ENCODE measurements around the gene SMIM13. TPM values are rescaled to one million over a fixed set of nuclear protein-coding genes. Genes with fewer than 3 reads are reported as not detected.

The SMIM13 gene
- total and polyA plus RNA-seq, 12 donors, result 3.0 to 14.6 (median 11.5) TPM

- DNase-seq, result no peak
- Histone ChIP-seq H3K27ac (no peak overlapping the region), H3K9me3 (no peaks in the 10 kb centered on the region), H3K4me1 (peaks cover 0 to 30% (median 8%) of the 10 kb centered on the region in 9 donors), H3K36me3 (peaks cover 0 to 23% (median 0%) of the 10 kb centered on the region in 9 donors), H3K27me3 (no peaks in the 10 kb centered on the region), H3K4me3 (no peak overlapping the region)
- 70 to 79% methylated on average over 5 of the region's 5 CpGs for WGBS, 2 donors
- no peak for ATAC-seq
- no peak for TF ChIP-seq CTCF (IDR thresholded peaks at IDR 0.05)
- intact Hi-C loops (cut with DNase I), result no loop called here
These were observed 39.6 kb downstream of the SMIM13 start for GRCh38 chr6:11133281-11133680.

- DNase-seq (no peak), ATAC-seq (no peak)
- no peak for TF ChIP-seq CTCF (IDR thresholded peaks at IDR 0.05)
- Histone ChIP-seq H3K36me3 (peaks cover 0 to 23% (median 0%) of the 10 kb centered on the region in 9 donors), H3K27me3 (no peaks in the 10 kb centered on the region), H3K4me1 (peaks cover 0 to 12% (median 0%) of the 10 kb centered on the region in 9 donors), H3K9me3 (no peaks in the 10 kb centered on the region), H3K27ac (no peak overlapping the region), H3K4me3 (no peak overlapping the region)
- intact Hi-C loops (cut with DNase I), result no loop called here
These were observed 43.2 kb downstream of the SMIM13 start for GRCh38 chr6:11136809-11137208.

- Histone ChIP-seq H3K36me3 (peaks cover 0 to 22% (median 0%) of the 10 kb centered on the region in 9 donors), H3K4me3 (no peak overlapping the region), H3K9me3 (no peaks in the 10 kb centered on the region), H3K27me3 (no peaks in the 10 kb centered on the region), H3K4me1 (peaks cover 0 to 13% (median 0%) of the 10 kb centered on the region in 9 donors), H3K27ac (no peak overlapping the region)
- TF ChIP-seq CTCF (IDR thresholded peaks at IDR 0.05), result no peak
- DNase-seq (no peak), ATAC-seq (no peak)
- intact Hi-C loops (cut with DNase I), result no loop called here
- WGBS, 2 donors, result 89 to 91% methylated on average over 3 of the region's 3 CpGs
These were observed 45.7 kb downstream of the SMIM13 start for GRCh38 chr6:11139051-11139960.

GRCh38 chr6:11140056-11140455 is 46.4 kb downstream of the SMIM13 start:
- intact Hi-C loops (cut with DNase I), result loop anchor here in 4 of 10 donors (5.0 to 10.0 kb wide), 4 partner anchors 92 to 437 kb away; partner anchors contain the start of gene NEDD9 (in 1 of the 4)
- Histone ChIP-seq H3K4me1 (peaks cover 0 to 17% (median 0%) of the 10 kb centered on the region in 9 donors), H3K27me3 (no peaks in the 10 kb centered on the region), H3K9me3 (no peaks in the 10 kb centered on the region), H3K4me3 (no peak overlapping the region), H3K36me3 (peaks cover 0 to 14% (median 0%) of the 10 kb centered on the region in 9 donors), H3K27ac (no peak overlapping the region)
- no peak for DNase-seq
- TF ChIP-seq CTCF (IDR thresholded peaks at IDR 0.05), result no peak
- ATAC-seq, result no peak
- WGBS, 2 donors, result 60 to 81% methylated on average over 3 of the region's 3 CpGs

All from heart right ventricle (tissue), 16 donors.